ENCODE data around the gene CISD3.

DNA sequence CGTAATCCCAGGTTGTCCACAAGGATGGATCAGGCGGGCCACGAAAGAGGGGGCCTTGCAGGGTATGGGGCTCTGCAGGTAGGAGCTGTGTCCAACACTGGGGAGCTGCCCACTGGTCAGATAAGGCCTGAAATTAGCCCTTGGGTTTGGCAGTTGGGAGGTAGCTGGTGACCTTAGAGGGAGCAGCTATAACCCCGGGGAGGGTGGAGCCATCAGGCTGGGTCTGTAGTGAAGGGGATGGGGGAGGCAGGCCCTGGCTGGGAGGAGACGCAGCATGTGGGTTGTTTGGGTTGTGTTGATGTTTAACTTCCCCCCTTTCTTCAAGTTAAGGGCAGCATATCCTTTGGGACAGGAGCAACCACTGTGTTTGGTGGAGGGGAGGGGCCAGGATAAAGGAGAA, 19.2 kb upstream of the CISD3 start:
- no peak for TF ChIP-seq POLR2A (IDR thresholded peaks at IDR 0.05)
- TF ChIP-seq, protein P1, sequence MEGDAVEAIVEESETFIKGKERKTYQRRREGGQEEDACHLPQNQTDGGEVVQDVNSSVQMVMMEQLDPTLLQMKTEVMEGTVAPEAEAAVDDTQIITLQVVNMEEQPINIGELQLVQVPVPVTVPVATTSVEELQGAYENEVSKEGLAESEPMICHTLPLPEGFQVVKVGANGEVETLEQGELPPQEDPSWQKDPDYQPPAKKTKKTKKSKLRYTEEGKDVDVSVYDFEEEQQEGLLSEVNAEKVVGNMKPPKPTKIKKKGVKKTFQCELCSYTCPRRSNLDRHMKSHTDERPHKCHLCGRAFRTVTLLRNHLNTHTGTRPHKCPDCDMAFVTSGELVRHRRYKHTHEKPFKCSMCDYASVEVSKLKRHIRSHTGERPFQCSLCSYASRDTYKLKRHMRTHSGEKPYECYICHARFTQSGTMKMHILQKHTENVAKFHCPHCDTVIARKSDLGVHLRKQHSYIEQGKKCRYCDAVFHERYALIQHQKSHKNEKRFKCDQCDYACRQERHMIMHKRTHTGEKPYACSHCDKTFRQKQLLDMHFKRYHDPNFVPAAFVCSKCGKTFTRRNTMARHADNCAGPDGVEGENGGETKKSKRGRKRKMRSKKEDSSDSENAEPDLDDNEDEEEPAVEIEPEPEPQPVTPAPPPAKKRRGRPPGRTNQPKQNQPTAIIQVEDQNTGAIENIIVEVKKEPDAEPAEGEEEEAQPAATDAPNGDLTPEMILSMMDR (IDR thresholded peaks at IDR 0.05), result no peak
